Measurements from ENCODE around the gene POLR2F.

The POLR2F gene

GRCh38 chr22:38005943-38006342, 52.4 kb downstream of the POLR2F start:
- no peak for TF ChIP-seq CTCF (IDR thresholded peaks at IDR 0.05; ENCODE audit: control insufficient read depth, extremely low read depth, insufficient read depth)
- DNase-seq (ENCODE audit: low read depth), result no peak
- H3K4me3 ChIP-seq (ENCODE audit: low read depth, low read length), result no peak overlapping the region

- H3K4me3 ChIP-seq (ENCODE audit: low read depth, low read length), result no peak overlapping the region
- TF ChIP-seq CTCF (IDR thresholded peaks at IDR 0.05; ENCODE audit: control insufficient read depth, extremely low read depth, insufficient read depth), result no peak
- no peak for DNase-seq (ENCODE audit: low read depth)
These were observed 53.4 kb downstream of the POLR2F start for GRCh38 chr22:38006906-38007305.

GRCh38 chr22:38007330-38007902, 53.9 kb downstream of the POLR2F start:
- H3K4me3 ChIP-seq (ENCODE audit: low read depth, low read length), result no peak overlapping the region
- DNase-seq (ENCODE audit: low read depth), result no peak
- no peak for TF ChIP-seq CTCF (IDR thresholded peaks at IDR 0.05; ENCODE audit: control insufficient read depth, extremely low read depth, insufficient read depth)

- no peak for DNase-seq (ENCODE audit: low read depth)
- no peak overlapping the region for H3K4me3 ChIP-seq (ENCODE audit: low read depth, low read length)
- no peak for TF ChIP-seq CTCF (IDR thresholded peaks at IDR 0.05; ENCODE audit: control insufficient read depth, extremely low read depth, insufficient read depth)
These were observed 55.7 kb downstream of the POLR2F start for GRCh38 chr22:38009000-38009806.

- no peak overlapping the region for H3K4me3 ChIP-seq (ENCODE audit: low read depth, low read length)
- TF ChIP-seq CTCF (IDR thresholded peaks at IDR 0.05; ENCODE audit: control insufficient read depth, extremely low read depth, insufficient read depth), result no peak
- no peak for DNase-seq (ENCODE audit: low read depth)
These were observed 59.1 kb downstream of the POLR2F start for GRCh38 chr22:38012604-38013072.

- no peak overlapping the region for H3K4me3 ChIP-seq (ENCODE audit: low read depth, low read length)
- no peak for TF ChIP-seq CTCF (IDR thresholded peaks at IDR 0.05; ENCODE audit: control insufficient read depth, extremely low read depth, insufficient read depth)
- DNase-seq (ENCODE audit: low read depth), result no peak
These were observed 60.6 kb downstream of the POLR2F start for GRCh38 chr22:38014083-38014482.
